ENCODE measurements around the gene RTP2.
A peak's percentile ranks its signal among the peaks of the same experiment; 100 is the strongest.

The RTP2 gene

DNA sequence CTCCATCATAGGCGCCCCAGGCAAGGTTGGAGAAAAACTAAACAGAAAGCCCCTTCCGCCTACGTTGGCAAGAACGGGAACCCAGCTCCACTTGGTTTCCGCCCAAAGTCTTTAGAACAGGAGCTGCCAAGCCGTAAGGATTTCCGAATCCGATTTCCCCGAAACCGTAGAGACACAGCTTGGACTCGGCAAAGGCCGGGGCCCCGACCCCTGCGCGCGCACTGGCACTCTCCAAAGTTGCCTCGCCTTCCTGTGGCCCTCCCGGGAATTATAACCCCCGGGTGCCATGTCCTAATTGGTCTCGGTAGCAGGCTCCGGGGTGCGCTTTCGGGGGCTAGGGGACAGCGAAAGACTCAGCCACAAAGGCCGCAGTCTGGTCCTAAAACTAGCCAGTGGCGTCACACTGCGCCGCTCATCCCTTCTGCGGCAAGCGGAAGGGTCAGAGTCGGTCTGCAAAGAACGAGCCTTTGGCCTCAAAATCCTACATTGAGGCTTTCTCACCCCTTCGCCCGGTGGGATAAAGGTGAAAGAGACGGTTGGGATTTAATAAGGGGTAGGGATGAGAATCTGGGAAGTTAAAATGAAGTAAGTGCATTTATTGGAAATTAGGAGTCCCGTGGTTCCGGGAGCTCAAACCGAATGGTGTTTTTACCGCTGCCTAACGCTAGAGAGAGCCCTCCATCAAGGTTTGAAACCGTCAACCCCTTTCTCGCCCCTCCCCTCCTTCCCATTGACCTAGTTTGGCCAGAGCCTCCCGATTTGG, 36.2 kb upstream of the RTP2 start:
- DNase-seq, result peak; percentile 60

DNA sequence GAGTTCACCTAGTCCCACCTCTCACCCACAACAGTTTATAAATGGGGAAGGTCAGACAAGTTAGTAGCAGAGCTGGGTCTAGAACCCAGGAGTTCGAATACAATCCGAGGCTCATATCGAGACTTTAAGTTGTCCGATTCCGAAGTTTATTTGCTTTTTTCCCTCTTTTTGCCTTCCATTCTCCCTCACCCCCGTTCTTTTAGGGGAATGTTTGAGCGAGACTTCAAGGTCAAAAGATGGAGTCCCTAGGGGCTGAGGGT, 35.6 kb upstream of the RTP2 start:
- no peak for DNase-seq

DNA sequence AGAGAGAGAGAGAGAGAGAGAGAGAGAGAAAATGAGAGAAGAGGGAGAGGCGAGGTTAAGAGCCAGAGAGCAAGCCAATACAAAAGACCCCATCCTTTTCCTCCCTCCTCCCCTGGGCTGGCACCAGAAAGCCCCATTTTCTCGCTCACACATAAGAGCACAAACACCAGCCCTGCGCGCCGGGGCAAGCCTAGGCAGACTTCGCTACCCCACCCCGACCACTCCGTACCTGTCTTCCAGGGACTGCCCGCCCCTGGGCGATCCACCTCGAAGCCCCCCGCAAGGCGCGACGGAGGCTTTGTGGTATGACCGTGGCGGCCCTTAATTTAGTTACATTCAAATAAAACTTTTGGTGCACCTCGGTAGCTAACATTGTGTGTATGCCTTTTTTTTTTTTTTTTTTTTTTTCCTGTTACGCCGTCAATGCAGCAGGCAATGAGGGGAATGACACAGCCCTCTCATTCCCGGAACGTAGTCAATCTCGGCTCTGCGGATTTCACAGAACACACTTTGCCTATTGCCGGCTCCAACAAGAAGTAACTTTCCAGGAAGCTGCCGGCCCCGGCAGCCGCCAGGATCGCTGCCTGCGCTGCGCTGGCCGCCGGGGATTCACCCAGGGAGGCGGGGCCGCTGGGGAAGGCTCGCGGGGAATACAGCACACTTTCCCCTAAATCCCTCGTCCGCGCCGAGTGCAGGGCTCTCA, 35.2 kb upstream of the RTP2 start:
- DNase-seq, result peak; percentile 23

DNA sequence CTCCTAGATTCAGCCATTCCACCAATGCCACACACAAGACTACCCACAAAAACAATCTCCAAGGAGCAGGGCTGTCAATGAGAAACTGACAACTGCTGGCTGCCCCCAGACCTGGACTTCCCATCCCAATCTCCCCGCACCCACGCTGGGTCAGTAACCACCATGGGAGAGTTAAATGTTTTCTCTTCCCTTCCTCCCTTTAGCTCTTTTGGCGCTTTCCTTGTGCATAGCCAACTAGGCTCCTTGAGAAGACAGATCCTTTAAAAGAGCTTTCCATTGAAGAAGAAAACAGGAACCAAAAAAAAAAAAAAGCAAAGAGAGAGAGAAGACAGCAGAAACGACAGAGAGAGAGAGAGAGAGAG, 34.6 kb upstream of the RTP2 start:
- no peak for DNase-seq

DNA sequence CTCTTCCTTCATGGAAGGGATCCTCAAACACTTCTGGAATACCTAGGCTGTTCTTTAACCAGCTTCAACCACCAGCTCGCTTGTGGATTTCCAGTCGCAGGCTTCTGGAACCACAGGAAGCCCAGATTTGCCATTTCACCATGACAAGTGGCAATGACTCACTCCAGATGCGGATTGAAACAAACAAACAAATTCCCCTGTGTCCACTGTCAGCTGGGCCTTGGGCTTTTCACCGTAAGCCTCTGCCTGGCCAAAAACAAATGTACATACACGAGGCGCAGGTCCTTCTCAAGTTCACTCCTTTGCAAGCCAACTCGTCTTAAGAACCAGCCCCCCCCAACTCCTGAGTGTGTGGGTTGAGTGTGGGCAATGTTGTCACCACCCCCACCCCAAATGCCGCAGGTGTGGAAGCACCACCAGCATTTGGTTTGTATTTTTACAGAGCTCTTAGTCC, 34.1 kb upstream of the RTP2 start:
- no peak for DNase-seq

DNA sequence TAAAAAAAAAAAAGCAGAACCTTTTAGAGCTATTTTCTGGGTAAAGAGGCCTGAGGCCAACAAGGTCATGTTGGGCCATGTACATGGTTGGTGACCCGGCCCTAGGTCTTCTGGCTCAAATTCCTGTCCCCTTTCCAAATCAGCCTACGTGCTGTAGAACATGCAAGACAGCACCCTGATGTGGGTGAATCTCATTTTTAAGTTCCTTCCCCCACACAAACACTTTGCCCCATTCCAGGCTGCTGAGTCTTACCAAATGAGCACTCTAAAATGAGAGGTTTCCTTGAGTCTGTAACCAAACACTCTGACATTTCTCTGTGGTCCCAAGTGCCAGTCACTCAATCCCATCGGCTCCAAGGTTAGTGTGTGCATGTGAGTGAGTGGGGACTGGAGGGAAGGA, 33.5 kb upstream of the RTP2 start:
- DNase-seq, result no peak

DNA sequence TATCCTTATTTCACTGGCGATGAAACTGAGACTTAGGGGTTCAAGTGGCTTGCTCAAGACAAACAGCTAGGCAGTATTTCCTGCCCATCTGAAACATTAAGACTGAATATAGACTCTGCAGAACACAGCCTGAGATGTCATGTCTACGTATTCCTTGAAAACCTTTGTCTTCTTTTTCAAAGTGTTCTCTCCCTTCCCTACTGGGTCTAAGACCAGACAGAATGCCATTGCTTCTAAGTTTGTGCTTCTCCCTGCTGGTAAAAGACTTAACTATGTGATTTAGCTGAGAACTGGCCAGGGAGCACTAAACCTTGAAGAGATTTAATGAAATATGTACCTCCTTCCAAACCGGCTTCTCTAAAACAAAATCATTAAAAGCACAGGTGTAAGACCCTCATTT, 33.0 kb upstream of the RTP2 start:
- no peak for DNase-seq

DNA sequence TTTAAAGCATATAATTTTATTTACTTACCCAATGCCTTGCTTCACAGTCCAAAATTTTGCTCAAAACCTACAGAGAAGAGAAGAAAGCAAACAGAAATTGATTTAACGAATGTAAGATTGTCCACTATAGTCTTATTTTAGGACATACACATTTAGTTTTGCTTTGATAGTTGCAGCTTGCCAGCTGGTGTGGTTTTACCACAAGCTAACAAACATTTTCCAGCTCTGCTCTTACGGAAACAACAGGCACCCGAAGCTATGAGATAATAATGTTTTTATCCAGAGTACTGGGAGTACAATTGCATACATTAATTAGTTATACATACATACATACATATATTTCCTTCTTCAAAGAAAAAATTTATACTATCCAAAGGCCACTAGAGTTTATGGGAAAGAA, 32.5 kb upstream of the RTP2 start:
- DNase-seq, result no peak

DNA sequence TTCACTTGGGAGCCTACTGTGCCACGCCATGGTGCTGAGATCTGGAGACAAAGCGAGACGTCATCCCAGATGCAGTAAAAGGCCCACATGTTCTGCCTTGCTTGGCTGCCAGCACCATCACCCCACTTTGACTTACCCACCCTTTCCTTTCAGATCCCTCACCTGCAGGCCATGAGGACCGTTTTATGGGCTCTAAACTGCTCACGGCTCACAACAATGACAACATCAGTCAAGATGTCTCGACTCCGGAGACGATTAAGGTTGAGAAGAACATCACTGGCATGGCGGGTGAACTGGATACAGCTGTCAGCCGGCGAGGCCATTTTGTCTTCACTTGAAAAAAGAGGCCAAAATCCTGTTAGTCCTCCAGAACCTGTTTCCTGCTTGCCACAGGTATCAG, 31.0 kb upstream of the RTP2 start:
- DNase-seq, result no peak

DNA sequence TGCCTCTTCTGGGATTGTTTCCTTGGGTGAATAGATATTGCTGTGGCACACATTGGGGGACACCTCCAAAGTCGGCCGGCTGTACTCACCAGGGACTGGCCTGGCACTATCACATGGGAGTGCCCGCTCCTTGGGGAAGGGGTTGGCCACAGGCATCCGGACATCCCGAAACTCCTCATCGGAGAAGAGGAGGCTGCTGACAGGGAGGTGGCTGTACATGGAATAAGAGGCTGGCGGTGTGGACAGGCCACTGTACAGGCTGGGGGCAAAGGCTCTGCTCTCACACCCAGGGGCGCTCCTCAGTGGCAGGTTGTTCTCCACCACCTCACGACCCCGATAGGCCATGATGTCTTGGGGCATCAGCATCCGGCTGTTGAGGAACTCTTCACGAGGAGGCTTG, 27.2 kb upstream of the RTP2 start:
- DNase-seq, result no peak

DNA sequence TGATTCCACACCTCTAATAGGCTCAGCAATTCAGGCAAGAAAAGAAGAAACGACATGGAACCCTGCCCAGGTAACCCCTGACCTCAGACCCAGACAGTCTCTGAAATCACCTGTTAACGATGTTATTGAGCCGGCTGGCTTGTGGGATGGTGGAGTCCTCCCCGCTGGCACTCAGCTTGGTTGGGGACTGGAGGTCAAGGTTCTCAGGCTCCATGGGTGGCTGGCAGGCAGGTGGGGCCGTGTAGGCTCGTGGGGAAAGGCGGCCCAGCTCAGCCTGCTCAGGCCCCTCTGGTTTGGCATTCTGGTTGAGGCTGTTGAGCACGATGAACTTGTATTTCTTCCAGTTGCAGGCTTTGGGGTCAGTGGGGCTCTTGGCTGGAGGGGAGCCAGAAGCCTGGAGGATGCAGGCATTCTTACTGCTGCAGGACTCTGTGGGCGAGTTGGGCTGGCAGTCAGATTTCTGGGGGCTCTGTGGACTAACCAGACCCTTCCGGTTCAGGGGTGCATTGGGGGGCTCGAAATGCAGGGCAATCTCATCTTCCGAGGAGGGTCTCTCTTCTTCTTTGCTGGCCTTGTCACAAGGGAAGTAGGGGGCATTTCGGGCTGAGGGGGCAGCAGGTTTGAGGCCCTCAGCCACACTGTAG, 26.7 kb upstream of the RTP2 start:
- DNase-seq, result no peak

DNA sequence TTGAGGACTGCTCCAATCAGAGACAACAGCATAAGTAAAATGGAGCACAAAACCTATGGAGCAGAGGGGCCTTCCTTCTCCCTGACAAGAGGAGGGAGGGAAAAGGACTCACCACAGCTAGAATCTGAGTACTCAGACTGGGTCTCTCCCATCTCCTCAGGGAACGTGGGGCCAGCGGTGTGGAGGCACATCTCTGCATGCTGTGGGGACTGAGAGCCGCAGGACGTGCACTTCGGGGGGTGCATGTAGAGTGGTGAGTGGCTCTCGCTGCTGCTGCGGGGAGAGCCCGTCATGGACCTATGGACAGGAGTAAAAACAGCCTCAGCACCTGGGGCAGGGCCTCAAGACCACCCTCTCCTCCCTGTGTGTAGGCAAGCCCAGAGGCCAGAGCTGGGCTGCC, 25.9 kb upstream of the RTP2 start:
- no peak for DNase-seq

DNA sequence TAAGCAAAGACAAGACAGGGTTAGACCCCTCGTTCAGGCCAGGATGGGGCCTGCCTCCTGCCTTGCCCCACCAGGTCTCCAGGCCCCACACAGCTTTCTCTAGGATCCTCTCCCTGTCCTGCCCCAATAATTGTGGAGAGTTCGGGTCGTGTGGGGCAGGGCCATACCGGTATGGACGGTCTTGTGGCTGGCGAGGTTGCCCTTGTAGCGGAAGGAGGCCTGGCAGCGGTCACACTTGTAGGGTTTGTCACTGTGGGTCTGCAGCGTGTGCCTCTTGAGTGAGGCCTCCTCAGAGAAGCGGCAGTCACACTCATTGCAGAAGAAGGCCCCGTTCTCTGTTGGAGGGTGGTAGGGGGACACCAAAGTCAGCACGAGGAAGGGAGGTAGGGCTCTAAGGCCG, 24.2 kb upstream of the RTP2 start:
- DNase-seq, result no peak

DNA sequence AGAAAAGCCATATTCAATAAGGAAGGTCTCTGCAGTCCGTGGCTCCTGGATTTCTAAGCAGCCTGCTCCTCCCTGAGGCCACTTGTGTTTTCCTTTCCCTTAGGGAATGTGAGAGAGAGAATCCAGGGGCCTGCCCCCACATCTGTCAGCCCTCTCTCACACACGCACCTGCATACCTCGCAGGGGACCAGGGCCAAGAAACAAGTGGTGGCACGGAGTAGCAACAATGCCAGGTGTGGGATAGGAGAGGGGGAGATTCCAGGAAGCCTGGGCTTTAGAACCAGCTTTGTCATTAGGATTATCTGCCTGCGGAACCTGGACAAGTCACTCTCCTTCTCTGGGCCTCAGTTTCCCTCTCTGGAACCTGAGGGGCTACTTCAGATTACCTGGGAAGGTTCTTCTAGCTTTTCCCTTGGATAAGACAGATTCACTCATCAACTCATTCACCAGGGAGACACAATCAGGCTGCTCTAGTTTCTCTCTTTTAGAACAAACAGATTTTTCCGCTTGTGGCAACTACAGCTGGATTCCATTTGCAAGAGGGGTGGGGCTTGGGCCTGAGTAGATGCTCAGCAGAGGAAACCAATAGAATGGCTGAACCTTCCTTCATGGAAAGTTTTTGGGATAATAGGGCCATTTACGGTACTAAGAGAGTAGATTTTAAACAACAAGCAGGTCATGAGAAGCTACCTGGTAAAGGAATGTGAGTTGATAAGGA, 23.5 kb upstream of the RTP2 start:
- peak; percentile 57 for DNase-seq

DNA sequence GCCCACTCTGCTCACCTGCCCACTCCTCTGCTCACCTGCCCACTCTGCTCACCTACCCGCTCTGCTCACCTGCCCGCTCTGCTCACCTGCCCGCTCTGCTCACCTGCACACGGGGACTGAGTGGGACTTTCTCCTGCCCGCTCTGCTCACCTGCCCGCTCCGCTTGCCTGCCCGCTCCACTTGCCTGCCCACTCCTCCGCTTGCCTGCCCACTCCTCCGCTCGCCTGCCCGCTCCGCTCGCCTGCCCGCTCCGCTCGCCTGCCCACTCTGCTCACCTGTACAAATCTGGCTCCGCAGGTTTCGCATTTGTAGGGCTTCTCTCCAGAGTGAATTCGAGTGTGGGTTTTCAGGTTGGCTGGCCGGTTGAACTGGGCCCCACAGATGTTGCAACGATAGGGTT, 22.9 kb upstream of the RTP2 start:
- no peak for DNase-seq

DNA sequence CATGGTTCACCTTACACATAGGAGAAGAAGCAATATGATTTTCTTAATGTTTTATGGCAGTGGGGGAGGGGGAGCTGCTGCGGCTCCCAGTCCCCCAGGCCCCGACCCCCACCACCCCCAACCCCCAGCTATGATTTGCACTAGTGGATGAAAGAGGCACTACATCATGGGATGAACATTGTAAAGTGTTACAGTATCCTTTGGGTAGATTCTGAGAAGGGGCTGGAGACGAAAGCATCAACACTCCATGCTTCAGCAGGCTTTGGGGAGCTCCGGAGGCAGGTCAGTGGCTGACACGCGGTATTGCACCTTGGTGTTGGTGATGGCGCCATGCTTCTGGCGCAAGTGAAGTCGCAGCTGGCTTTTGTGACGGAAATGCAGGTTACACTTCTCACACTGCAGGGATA, 19.9 kb upstream of the RTP2 start:
- no peak for DNase-seq

DNA sequence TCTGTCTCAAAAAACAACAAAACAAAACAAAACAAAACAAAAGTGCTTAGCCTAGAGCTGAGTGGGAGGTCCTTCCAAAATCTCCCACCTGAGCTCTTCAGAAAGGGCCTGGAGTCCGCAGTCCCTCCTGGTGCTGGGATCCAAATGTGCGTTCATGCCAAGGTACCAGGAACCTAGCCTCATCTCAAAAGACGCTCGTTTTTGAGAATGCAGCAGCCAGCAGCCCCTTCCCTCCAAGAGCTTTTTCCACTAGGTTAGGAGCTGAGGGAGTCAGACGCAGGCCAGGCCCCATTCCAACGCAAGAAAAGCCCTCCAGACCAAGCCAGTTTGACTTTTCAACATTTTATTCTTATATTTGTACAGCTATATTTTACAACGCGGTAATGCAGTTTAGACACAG, 18.7 kb upstream of the RTP2 start:
- DNase-seq, result no peak

DNA sequence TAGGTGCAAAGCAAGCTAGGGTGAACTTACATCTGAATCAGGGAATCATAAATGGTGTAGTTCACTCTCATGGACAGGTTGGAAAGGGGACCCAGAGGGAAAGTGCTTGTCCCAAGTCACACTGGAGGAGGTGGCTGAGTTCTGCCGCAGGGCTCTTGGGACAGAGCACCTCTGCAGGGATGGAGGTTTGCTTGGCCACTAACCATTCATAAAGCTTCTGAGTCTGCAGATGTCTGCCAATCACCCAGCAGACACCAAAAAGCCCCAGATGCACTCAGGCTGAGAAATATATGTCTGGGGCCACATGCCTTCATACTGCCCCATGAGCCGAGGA, 17.9 kb upstream of the RTP2 start:
- no peak for DNase-seq

DNA sequence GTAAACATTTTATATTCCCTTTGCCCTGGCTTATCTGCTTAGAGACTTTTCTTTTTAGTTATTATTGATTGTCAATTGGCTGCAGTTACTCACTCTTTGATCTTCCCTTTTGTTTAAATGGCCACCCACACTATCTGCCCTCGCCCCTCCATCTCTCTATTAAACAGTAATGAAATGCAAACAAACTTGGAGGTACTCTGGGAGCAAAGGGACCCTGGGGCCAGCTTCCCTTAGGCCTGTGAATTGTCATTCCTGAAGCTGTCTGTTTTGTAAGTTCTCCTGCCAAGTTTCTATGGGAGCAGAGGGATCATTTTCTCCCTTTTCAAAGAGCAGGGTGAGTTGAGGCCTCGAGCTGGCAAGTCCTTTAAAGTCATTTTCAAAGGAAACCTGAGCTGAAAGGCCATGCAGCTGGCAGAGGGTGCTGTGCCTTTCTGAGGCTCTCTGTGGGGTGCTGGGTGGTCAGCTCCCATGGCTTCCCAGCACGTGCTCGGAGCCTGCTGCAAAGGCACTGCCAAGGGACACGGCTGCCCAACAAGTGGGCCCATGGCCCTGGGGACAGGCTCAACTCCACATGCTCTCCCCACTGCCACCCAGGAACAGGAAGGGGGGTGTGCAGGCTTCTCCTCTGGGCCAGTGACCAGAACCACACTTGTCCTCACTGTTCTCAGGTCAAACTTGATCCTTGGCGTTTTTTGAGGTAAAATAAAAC, 17.4 kb upstream of the RTP2 start:
- DNase-seq, result no peak

DNA sequence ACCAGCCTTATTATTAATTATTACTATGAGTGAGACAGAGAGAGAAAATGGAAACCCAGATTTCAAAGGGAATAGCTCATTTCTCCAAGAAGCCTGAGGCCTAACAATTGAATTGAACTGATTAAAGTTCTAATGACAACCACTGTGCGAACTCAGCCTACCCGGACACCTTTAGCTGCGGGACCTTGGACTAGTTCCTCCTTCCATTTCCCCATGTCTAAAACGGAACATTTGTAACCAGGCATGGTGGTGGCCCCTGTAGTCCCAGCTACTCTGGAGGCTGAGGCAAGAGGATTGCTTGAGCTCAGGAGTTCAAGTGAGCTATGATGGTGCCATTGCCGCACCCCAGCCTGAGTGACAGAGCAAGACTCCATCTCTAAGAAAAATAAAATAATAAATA, 16.4 kb upstream of the RTP2 start:
- DNase-seq, result no peak

DNA sequence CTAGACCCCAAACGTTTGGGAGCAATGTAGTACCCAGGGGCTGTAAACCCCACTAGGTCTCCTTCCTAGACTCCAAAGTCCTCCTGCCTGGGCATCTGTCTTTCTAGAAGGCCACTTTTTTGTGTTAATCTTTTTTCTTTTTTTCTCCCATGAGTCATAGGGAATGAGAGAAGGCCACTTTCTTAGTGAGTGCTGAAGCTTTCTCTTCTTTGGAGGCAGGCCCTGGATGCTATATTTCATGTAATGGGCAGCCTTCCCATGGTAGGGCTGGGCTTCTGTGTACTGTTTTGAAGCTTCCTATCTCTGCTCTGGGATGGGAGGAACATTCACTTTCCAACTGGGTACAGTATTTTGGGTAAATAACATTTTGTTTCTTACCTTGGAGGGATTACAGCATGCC, 15.2 kb upstream of the RTP2 start:
- DNase-seq, result no peak

DNA sequence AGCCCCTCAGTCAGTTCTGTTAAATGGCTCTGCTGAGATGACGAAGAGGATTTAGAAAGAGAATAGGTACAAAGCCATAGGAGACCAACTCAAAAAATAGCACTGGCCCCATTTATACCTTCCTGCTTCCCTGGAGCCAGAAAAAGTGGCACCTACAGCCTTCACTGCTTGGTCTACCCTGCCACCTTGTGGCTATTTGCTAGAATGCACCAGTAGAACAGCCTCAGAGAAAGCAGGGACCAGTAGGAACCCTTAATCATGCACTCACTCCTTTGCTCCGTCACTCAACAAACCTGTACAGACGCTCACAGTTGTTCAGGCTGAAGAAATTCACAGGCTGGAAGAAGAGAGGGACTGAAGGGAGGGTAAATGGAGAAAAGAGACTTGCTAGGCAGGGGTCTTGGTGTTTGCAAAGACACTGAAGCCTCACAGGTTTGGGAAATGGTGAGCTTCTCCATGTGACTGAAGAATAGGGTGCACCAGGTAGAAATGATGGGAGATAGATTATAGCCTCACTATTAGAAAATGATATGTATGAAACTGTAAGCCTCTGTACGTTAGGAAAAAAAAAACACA, 12.1 kb upstream of the RTP2 start:
- DNase-seq, result peak; percentile 32

DNA sequence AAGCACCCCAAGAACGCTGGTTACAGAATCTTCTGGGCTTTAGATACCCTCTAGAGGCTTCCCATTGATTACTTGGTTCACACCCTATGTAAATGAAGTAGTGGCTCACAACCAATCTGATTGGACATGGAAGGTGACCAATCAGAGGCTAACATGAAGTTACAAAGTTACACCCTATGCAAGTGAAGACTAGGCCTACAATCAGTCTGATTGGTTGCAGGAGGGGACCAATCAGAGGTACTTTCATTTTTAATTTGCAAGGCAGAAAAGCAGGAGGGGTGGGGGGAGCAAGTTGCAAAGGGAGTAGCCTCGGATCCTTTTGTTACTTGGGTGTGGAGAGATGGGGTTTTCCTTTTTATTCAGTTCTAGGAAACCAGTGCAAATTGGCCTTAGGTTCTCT, 11.1 kb upstream of the RTP2 start:
- DNase-seq, result no peak
